ENCODE measurements around the gene SLC25A18.
"Not testable (repeated sequence)": the region's sequence is repeated elsewhere in the genome, so short reads cannot be mapped to it uniquely, and the experiment has no call there.

The SLC25A18 gene

DNA sequence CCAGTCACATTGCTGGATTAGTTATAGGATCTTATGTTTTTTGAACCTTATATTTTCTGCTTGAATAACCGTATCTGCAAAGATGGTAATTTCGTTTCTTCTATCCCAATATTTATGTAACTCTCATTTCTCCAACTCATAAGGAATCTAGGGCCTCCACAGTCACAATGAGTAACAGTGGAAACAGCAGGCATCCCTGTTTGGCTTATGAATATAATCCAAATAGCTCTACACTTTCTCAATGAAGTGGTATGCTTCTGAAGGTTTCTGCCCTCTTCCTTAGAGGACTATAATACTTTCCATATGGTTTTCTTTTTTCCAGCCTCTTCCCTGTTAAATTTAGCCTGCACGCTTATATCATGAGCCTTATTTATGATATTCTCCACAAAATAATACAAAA lies 48.8 kb downstream of the SLC25A18 start:
- no peak for DNase-seq

- no peak for DNase-seq
These were observed 50.0 kb downstream of the SLC25A18 start for GRCh38 chr22:17613280-17613679.

DNA sequence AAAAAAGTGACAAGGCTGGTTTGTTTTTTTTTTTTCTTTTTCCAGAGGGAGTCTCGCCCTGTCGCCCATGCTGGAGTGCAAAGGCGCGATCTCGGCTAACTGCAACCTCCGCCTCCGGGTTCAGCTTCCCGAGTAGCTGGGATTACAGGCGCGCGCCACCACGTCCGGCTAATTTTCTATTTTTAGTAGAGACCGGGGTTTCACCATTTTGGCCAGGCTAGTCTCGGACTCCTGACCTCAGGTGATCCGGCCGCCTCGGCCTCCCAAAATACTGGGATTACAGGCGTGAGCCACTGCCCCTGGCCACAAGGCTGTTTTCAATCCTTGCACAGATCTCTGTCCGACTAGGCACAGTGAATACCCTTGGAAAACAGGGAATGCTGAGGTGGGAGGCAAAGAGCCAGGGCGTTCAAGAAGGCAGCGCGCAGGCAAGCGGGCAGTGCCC lies 64.7 kb downstream of the SLC25A18 start:
- DNase-seq, result no peak

GRCh38 chr22:17628406-17629172 lies 65.3 kb downstream of the SLC25A18 start, which contains the start of gene ATP6V1E1:
TSS of gene ATP6V1E1 (minus strand) at chr22:17628749. CDS start at chr22:17628635, 114 bp downstream.
- peak; percentile 91 for DNase-seq

DNA sequence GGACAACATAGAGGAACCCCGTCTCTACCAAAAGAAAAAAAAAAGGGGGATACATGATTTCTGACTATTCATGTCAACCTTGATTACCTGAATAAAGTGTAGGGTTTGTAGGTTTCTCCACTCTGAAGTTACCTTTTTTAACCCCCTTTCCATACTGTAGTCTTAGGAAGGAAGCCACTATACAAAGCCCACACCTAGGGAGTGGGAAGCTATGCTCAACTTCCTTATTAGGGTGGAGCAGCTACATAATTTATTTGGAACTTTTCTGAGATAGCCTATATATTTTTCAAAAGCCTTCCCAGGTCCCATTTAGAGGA lies 65.8 kb downstream of the SLC25A18 start:
- DNase-seq, result no peak

DNA sequence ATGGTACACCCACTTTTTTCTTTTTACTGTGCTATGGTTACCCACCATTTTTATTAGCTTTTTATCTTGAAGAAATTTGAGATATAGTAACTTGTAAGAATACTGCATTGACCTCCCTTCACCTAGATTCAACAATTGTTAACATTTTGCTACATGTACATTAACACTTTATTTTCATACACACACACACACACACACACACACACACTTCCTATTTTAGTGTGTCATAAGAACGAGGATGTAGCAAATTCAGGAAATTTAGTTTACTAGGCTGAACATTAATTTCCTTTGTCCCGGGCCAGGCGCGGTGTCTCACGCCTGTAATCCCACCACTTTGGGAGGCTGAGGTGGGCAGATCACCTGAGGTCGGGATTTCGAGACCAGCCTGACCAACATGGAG lies 66.3 kb downstream of the SLC25A18 start:
- no peak for DNase-seq

DNA sequence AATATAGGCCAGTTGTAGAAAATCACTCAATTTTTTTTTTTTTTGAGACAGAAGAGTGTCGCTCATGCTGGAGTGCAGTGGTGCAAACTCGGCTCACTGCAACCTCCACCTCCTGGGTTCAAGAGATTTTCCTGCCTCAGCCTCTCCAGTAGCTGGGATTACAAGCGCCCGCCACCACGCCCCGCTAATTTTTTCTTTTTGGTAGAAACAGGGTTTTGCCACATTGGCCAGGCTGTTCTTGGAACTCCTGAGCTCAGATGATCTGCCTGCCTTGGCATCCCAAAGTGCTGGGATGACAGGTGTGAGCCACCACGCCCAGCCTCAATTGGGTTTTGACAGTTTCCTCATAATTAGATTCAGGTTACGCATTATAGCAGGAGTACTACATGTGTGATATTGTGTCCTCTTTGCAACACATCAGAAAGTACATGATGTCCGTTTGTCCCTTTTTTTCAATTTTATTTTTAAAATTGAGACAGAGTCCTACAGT lies 67.8 kb downstream of the SLC25A18 start:
- no peak for DNase-seq

DNA sequence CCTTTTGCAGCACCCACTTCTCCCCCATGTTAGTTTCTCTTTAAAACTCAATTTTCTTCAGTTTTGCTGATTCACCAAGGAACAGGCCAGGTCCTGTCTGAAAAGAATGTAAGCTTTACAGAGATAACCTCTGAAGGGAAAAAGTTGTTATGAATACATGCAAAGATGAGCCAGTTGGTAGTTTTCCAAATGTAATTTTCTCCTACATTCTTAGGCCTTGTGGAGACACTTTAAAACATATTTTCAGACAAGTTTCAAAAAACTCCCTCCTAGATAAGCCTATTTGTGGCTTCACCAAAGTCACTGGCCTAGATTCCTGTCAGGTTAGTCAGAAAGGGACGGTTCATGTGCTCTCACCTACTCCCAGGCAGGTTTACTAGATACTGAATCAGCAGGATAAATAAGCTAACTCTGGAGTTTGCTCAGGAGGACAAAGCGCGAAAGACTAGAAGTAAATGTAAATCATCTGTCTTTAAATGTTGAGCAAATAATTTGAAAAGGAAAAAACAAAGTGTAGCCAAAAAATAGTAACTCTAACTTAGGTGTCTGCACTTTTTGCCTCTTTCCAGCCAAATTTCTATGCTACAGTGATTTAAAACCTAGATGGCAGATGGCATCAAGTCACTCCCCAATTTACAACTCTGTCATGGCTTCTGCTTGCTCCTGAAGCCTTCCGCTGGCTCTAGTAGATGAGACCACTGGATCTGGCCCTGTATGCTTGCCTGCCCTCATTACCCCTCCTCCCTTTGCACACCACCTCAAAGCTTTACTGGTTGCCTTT lies 70.1 kb downstream of the SLC25A18 start:
- no peak for DNase-seq

GRCh38 chr22:17633998-17634323 lies 70.7 kb downstream of the SLC25A18 start:
- DNase-seq, result no peak

DNA sequence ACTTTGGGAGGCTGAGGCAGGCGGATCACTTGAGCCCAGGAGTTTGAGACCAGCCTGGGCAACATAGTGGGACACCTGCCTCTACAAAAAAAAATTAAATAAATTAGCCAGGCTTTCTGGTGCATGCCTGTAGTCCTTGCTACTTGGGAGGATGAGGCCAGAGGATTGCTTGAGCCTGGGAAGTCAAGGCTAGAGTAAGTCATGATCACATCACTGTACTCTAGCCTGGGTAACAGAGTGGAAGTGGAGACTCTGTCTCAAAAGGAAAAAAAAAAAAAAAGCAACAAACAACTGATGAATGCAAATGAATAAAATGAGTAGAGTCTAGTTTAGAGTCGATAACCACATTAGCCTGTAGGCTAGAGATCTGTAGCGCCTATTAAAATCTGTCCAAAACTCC lies 71.4 kb downstream of the SLC25A18 start:
- no peak for DNase-seq

DNA sequence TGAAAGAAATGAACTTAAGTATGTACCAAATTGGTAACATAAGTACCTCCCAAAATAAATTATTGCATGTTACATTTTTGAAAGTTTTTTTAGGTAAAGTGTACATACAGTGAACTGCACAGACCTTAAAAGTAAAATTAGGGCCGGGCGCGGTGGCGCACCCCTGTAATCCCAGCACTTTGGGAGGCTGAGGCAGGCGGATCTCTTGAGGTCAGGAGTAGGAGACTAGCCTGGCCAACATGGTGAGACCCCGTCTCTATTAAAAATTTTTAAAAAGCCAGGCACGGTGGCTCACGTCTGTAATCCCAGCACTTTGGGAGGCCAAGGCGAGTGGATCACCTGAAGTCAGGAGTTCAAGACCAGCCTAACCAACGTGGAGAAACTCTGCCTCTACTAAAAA lies 73.6 kb downstream of the SLC25A18 start:
- not testable (repeated sequence) for DNase-seq

DNA sequence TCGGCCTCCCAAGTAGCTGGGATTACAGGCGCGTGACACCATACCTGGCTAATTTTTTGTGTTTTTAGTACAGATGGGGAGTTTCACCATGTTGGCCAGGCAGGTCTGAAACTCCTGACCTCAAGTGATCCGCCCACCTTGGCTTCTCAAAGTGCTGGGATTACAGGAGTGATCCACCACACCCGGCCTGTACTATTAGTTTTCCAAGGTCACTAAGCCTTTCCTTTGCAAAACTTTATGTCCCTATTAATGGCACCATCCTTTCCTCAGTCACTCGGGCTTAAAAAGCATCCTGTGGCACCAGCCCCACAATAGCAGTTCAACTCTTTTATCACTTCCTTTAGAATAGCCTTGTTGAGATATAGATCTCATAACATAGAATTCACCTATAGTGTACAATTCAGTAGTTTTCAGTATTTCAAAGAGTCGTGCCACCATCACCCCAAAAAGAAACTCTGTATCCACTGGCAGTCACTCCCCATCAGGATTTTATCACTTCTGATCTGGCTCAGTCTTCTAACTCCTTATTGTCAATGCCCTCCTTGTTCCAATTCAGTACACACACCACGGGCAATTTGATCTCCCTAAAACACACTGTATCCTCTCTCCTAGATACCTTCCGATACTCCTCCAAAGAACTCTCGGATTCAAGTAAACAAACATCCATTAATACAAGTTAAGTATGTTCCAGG lies 74.3 kb downstream of the SLC25A18 start:
- no peak for DNase-seq

- peak; percentile 67 for DNase-seq
These were observed 74.8 kb downstream of the SLC25A18 start for GRCh38 chr22:17638182-17638431.

GRCh38 chr22:17638432-17639246 lies 75.3 kb downstream of the SLC25A18 start, which contains the start of gene BCL2L13:
TSS of gene BCL2L13 (plus strand) at chr22:17638757. CDS start at chr22:17655712, 16,955 bp downstream.
- DNase-seq, result peak; percentile 91

GRCh38 chr22:17639247-17639741 lies 76.0 kb downstream of the SLC25A18 start:
- no peak for DNase-seq

Data from KG1 (cell line).